Body of pancreas (tissue), 4 donors: Measurements from ENCODE around the gene ANXA6. TPM values are rescaled to one million over a fixed set of nuclear protein-coding genes. Genes with fewer than 3 reads are reported as not detected.

Source experiments
- ATAC-seq: fragments of 150-250 bp; one replicate; pipeline ENCODE4 v1.9.1; 2016
- DNase-seq, 4 donors: peaks; one replicate each; pipeline ENCODE4 v3.0.0-alpha.2; 2019
- H3K27ac ChIP-seq, 4 donors: fragments of 200-600 bp; sonication (generic); 1 replicate in 3 of 4; 2 replicates in 1 of 4; pipeline versions ENCODE4 v1.5.1 to v1.6.1; 2016 to 2019; ENCODE audit warnings: mild to moderate bottlenecking in 1 of 4, mixed read lengths in 1 of 4, moderate library complexity in 1 of 4
- H3K27me3 ChIP-seq, 2 donors: fragments of 200-600 bp; sonication (generic); one replicate each; pipeline ENCODE4 v1.6.0; 2016; ENCODE audit warnings: mild to moderate bottlenecking in 1 of 2
- H3K36me3 ChIP-seq, 2 donors: fragments of 200-600 bp; sonication (generic); replicated peaks in 1 of 2; 2 replicates each; pipeline ENCODE4 v1.5.1; 2016; ENCODE audit warnings: low read depth in 2 of 2; ENCODE audit not compliant: insufficient read depth in 1 of 2
- H3K4me1 ChIP-seq: fragments of 200-600 bp; sonication (generic); one replicate; pipeline ENCODE4 v1.6.0; 2016
- H3K4me3 ChIP-seq, 2 donors: fragments of 200-600 bp; sonication (generic); 1 replicate in 1 of 2; 2 replicates in 1 of 2; pipeline ENCODE4 v1.5.1; 2016 to 2019
- H3K9me3 ChIP-seq, 3 donors: fragments of 200-600 bp; sonication (generic); 1 replicate in 2 of 3; 2 replicates in 1 of 3; pipeline ENCODE4 v1.5.1; 2016
- POLR2A ChIP-seq, 3 donors: fragments of 450-650 bp; IDR thresholded peaks; one replicate each; pipeline ENCODE4 v1.6.1; 2016; ENCODE audit warnings: antibody characterized with exemption in 3 of 3, mild to moderate bottlenecking in 2 of 3
- WGBS, 2 donors: methylation state at CpG; one replicate each; pipeline ENCODE4 v1.1.5; 2017; 5-methylcytosine and 5-hydroxymethylcytosine counted together
- intact Hi-C: fragments of 100-400 bp; cut with DNase I; formaldehyde crosslinking; loops from one replicate; pipeline ENCODE4 v1.15.1; 2023
- total RNA-seq, 2 donors: library from RNA; depleted of rRNA; stranded (reverse); fragments of >200 nt; gene quantifications; one replicate each; pipeline ENCODE4 v1.1.0, GENCODE V29; 2016
- TF ChIP-seq, protein P1 (sequence below), 7 experiments: fragments of 450-650 bp in 4 of 7; fragments of 200-600 bp in 3 of 7; sonication (generic) in 3 of 7; IDR thresholded peaks; one replicate each; pipeline ENCODE4 v1.5.1; 2016 to 2019; ENCODE audit warnings: antibody characterized with exemption in 7 of 7

ANXA6 gene
- total RNA-seq, 2 donors from 2014 or later = 60.3 to 60.4 TPM

DNA sequence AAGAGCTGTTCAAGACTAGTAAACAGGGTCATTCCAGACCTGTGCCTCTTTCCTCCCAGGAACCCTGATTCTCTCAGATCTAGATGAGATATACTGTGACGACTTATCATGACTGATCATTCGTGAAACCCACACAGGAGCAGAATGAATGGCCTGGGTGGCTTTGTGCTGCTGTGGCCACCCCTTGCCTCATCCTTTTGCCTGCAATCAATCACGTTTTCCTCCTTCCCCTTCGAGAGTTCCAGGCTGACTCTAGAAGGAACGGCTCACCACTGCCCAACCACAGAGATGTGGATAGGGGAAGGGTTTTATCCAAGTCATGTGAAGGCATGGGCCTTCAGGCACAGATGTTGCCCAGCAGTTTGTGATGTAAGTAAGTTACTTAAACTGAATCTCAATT, 5.8 kb downstream of the ANXA6 start:
- Histone ChIP-seq H3K27me3 (no peaks in the 10 kb centered on the region), H3K4me1 (peaks cover 52% of the 10 kb centered on the region), H3K36me3 (no peaks in the 10 kb centered on the region), H3K9me3 (no peaks in the 10 kb centered on the region), H3K27ac (peak overlapping the region in 1 of 4 donors; percentile 49), H3K4me3 (no peak overlapping the region)
- ATAC-seq (no peak), DNase-seq (peak in 1 of 4 donors; percentile 62)
- TF ChIP-seq, protein P1, sequence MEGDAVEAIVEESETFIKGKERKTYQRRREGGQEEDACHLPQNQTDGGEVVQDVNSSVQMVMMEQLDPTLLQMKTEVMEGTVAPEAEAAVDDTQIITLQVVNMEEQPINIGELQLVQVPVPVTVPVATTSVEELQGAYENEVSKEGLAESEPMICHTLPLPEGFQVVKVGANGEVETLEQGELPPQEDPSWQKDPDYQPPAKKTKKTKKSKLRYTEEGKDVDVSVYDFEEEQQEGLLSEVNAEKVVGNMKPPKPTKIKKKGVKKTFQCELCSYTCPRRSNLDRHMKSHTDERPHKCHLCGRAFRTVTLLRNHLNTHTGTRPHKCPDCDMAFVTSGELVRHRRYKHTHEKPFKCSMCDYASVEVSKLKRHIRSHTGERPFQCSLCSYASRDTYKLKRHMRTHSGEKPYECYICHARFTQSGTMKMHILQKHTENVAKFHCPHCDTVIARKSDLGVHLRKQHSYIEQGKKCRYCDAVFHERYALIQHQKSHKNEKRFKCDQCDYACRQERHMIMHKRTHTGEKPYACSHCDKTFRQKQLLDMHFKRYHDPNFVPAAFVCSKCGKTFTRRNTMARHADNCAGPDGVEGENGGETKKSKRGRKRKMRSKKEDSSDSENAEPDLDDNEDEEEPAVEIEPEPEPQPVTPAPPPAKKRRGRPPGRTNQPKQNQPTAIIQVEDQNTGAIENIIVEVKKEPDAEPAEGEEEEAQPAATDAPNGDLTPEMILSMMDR (IDR thresholded peaks at IDR 0.05) = no peak
- no peak for TF ChIP-seq POLR2A (IDR thresholded peaks at IDR 0.05)
- 61 to 82% methylated on average over 5 of the region's 5 CpGs for WGBS, 2 donors
- intact Hi-C loops = no loop called here

DNA sequence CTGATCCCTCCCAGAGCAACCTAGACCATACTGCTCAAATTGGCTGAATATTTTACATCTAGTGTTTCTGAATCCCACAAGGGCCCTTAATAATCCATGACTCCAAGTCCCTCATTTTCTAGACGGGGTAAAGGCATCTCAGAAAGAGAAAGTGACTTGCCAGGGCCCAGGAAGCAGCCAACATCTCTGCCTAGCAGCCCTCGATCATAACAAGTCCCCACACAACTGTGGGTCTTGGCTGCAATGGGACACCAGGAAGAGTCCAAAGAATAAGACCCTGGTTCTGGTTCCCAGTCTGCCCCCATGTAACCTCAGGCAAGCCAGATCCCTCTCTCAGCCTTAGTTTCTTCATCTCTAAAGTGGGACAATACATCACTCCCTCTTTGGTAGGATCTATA, 6.3 kb downstream of the ANXA6 start:
- H3K4me1 ChIP-seq = peaks cover 47% of the 10 kb centered on the region
- WGBS, 2 donors = 72 to 75% methylated on average over 2 of the region's 2 CpGs
- intact Hi-C loops = no loop called here
- no peaks in the 10 kb centered on the region for H3K27me3 ChIP-seq
- H3K9me3 ChIP-seq = no peaks in the 10 kb centered on the region
- DNase-seq (no peak), ATAC-seq (no peak)
- no peak overlapping the region for H3K4me3 ChIP-seq
- no peaks in the 10 kb centered on the region for H3K36me3 ChIP-seq
- peak overlapping the region in 2 of 4 donors; percentile 44 to 49 for H3K27ac ChIP-seq
- no peak for TF ChIP-seq POLR2A (IDR thresholded peaks at IDR 0.05)
- TF ChIP-seq, protein P1 (IDR thresholded peaks at IDR 0.05) = no peak

DNA sequence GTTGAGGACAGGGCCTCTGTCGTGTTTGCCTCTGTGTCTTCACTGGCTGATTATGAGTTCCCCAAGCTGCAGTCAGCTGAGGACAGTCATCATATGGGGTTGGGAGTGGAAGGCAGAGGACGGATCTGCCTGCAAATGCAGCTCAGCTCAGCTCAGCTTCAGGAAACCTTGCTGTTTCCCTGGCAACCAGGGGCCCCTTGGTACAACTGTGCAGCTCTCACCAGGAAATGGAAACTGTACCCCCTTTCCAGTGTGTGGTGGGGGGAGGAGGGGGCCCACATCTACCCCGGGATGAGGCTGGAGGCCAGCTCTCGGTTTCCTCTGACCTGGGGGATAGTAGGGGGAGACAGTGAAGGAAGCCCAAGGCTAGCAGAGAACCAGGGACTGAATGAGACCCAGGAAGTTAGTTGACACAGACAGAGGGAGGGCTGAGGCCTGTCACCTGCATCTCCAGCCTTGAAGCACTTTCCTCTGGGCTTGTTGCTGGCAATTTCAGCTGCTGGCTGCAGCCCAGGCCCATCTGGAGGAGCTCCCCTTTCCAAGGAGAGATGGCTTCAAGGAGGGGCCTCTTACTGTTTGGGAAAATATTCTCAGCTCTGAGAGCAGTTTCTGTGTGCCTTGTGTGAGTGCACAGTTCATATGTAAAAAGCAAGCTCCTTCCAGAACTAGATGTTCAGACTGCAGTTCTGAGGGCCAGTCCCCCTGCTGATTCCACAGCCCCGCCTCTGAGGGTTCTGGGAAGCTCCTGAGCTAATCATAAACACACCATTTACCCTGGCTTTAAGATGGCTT, 6.9 kb downstream of the ANXA6 start:
- intact Hi-C loops = no loop called here
- H3K36me3 ChIP-seq = no peaks in the 10 kb centered on the region
- no peak overlapping the region for H3K4me3 ChIP-seq
- TF ChIP-seq POLR2A (IDR thresholded peaks at IDR 0.05) = no peak
- TF ChIP-seq, protein P1 (IDR thresholded peaks at IDR 0.05) = no peak
- 54 to 58% methylated on average over 5 of the region's 5 CpGs for WGBS, 2 donors
- H3K27me3 ChIP-seq = no peaks in the 10 kb centered on the region
- no peaks in the 10 kb centered on the region for H3K9me3 ChIP-seq
- peak in 3 of 4 donors; percentile 31 to 60 (median 49) for DNase-seq
- ATAC-seq = peak; percentile 31
- H3K27ac ChIP-seq = peak overlapping the region in 2 of 4 donors; percentile 44 to 49
- H3K4me1 ChIP-seq = peaks cover 41% of the 10 kb centered on the region

DNA sequence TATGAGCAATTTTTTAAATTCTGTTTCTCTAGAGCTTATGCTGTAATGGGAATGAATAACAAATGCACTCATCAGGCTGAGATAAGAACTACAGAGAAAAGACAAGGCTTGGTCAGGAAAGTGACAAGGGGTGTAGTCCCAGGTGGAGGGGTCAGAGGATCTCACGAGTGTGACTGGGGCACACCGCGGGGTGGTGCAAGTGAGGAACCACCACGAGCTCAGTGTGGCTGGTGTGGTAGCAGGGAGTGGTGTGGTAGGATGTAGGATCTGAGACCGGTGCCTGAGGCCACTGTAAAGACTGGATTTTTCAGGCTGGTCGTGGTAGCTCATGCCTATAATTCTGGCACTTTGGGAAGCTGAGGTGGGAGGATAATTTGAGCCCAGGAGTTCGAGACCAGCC, 9.0 kb downstream of the ANXA6 start:
- no peak for ATAC-seq
- WGBS, 2 donors = 81 to 85% methylated on average over 7 of the region's 7 CpGs
- TF ChIP-seq, protein P1 (IDR thresholded peaks at IDR 0.05) = no peak
- TF ChIP-seq POLR2A (IDR thresholded peaks at IDR 0.05) = no peak

DNA sequence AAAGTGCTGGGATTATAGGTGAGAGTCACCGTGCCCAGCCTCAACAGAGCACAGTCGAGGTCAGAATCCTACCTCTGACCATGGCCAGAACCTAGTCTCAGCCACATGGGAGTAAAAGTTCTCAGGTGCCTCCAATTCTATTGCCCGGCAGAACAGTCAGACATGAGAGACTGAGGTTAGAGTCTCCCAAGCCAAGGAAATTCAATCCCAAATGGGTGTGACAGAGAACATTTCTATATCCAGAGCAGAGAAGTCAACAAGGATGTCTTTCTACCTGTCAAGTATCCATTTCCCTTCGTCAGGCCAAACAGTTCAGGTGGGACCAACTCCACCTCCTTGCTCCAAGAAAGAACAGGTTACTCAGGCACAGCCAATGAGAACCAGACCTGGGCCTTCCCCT, 10.5 kb downstream of the ANXA6 start:
- no peak overlapping the region for H3K27ac ChIP-seq
- ATAC-seq (no peak), DNase-seq (no peak)
- H3K27me3 ChIP-seq = no peaks in the 10 kb centered on the region
- peaks cover 20% of the 10 kb centered on the region for H3K4me1 ChIP-seq
- 94 to 97% methylated on average over 3 to 4 of the region's 4 CpGs for WGBS, 2 donors
- no peak overlapping the region for H3K4me3 ChIP-seq
- intact Hi-C loops = no loop called here
- no peaks in the 10 kb centered on the region for H3K36me3 ChIP-seq
- TF ChIP-seq POLR2A (IDR thresholded peaks at IDR 0.05) = no peak
- TF ChIP-seq, protein P1 (IDR thresholded peaks at IDR 0.05) = no peak
- no peaks in the 10 kb centered on the region for H3K9me3 ChIP-seq

More for the DNA sequence above, 9.0 kb downstream of the ANXA6 start:
- Histone ChIP-seq H3K27me3 (no peaks in the 10 kb centered on the region), H3K4me3 (no peak overlapping the region), H3K36me3 (no peaks in the 10 kb centered on the region), H3K4me1 (peaks cover 25% of the 10 kb centered on the region), H3K9me3 (no peaks in the 10 kb centered on the region), H3K27ac (no peak overlapping the region)
- intact Hi-C loops = no loop called here
- no peak for DNase-seq
